ENCODE results near the gene KANSL1. TPM values are rescaled to one million over a fixed set of nuclear protein-coding genes. Genes with fewer than 3 reads are reported as not detected.

The KANSL1 gene
- 59.0 and 150 TPM in 2 replicates for total RNA-seq

GRCh38 chr17:46193151-46193625, at the start of gene KANSL1:
Gene KANSL1 (minus strand): TSS chr17:46193429. CDS start chr17:46172143, 21,286 bp downstream.

GRCh38 chr17:45998987-45999899, 194.0 kb downstream of the KANSL1 start, which contains the start of gene STH:
Gene STH (plus strand): TSS chr17:45999250. CDS start chr17:45999280, 30 bp downstream.

Other genes with a start within 250 kb of the KANSL1 start
- not detected in 2 replicates for gene STH, start 194.2 kb downstream of the KANSL1 start, total RNA-seq
- 0.83 and 2.5 TPM in 2 replicates for gene LRRC37A, start 101.7 kb upstream of the KANSL1 start, total RNA-seq
- 8.0 and 13.9 TPM in 2 replicates for gene ARL17B, start 168.3 kb upstream of the KANSL1 start, total RNA-seq